K562 (cell line): ENCODE data around the gene C10orf105. TPM values are rescaled to one million over a fixed set of nuclear protein-coding genes. Genes with fewer than 3 reads are reported as not detected.

Experiments
- NEUROD1 ChIP-seq: fragments of 150-350 bp; IDR thresholded peaks from 2 replicates; pipeline ENCODE4 v1.6.1; 2014; ENCODE audit warnings: borderline replicate concordance, low read length, low read depth; ENCODE audit not compliant: partially characterized antibody
- POLR2G ChIP-seq: fragments of 200-400 bp; formaldehyde crosslinking; IDR thresholded peaks from 2 replicates; pipeline ENCODE4 v1.6.1; 2017; ENCODE audit warnings: low read depth, mild to moderate bottlenecking, antibody characterized with exemption, low read length, moderate library complexity
- RBM25 ChIP-seq: fragments of 200-400 bp; formaldehyde crosslinking; IDR thresholded peaks from 2 replicates; pipeline ENCODE4 v1.6.1; 2018; ENCODE audit warnings: low read length, low read depth, moderate library complexity; ENCODE audit not compliant: severe bottlenecking
- RFX5 ChIP-seq: IDR thresholded peaks from 2 replicates; pipeline ENCODE4 v1.6.1; 2011; ENCODE audit warnings: low read depth, mild to moderate bottlenecking, improper control_type of control experiment, low read length
- TCF7 ChIP-seq: sonication (generic); IDR thresholded peaks from 2 replicates; pipeline ENCODE4 v1.6.1; 2016; ENCODE audit warnings: antibody characterized with exemption, borderline replicate concordance
- ZFPM2 ChIP-seq: fragments of 250-450 bp; sonication (Bioruptor Pico); IDR thresholded peaks from 2 replicates; pipeline ENCODE4 v1.5.1; 2022; ENCODE audit warnings: mild to moderate bottlenecking
- ZNF197 ChIP-seq: fragments of 200-800 bp; sonication (Bioruptor generic); IDR thresholded peaks from 2 replicates; pipeline ENCODE4 v1.6.1; 2016; ENCODE audit warnings: low read depth, missing genetic modification characterization, missing compliant biosample characterization
- ZNF444 ChIP-seq: fragments of 250-450 bp; sonication (Bioruptor Pico); IDR thresholded peaks from 2 replicates; pipeline ENCODE4 v1.4.0; 2020; ENCODE audit warnings: mild to moderate bottlenecking, moderate library complexity
- ZNF785 ChIP-seq: fragments of 250-450 bp; sonication (Bioruptor Pico); IDR thresholded peaks from 2 replicates; pipeline ENCODE4 v1.4.0; 2020; ENCODE audit warnings: mild to moderate bottlenecking
- polyA plus RNA-seq, 8 experiments: library from polyadenylated mRNA; depleted of rRNA in 4 of 8; stranded (reverse) in 5 of 8; unstranded in 3 of 8; fragments of >200 nt; fragmentation: Nextera tagmentation in 2 of 8; fragmentation: Illumina TruSeq in 1 of 8; extraction: Ambion mirVana in 2 of 8; extraction: Trizol in 1 of 8; gene quantifications; 2 replicates each; pipeline versions ENCODE4 v1.2.1 to v1.2.3, GENCODE V29; 2011 to 2014; ENCODE audit warnings: inconsistent platforms in 1 of 8, missing spikeins in 1 of 8
- total RNA-seq, 7 experiments: library from RNA; depleted of rRNA in 6 of 7; stranded (reverse); fragments of >200 nt in 6 of 7; fragmentation: Illumina TruSeq in 2 of 7; extraction: Trizol in 2 of 7; gene quantifications; 2 replicates each; pipeline versions ENCODE4 v1.2.1 to v1.2.3, GENCODE V29; 2011 to 2021; ENCODE audit warnings: low replicate concordance in 1 of 7
- TF ChIP-seq, protein P1 (sequence below): sonication (generic); formaldehyde crosslinking; IDR thresholded peaks from 2 replicates; pipeline ENCODE4 v1.8.1; 2023; ENCODE audit warnings: missing genetic modification reagents, mild to moderate bottlenecking, borderline replicate concordance
- TF ChIP-seq, protein P2 (sequence below): fragments of 450-650 bp; IDR thresholded peaks from 2 replicates; pipeline ENCODE4 v1.6.1; 2016; ENCODE audit warnings: missing biosample characterization, missing genetic modification characterization
- TF ChIP-seq, protein P3 (sequence below): fragments of 450-650 bp; IDR thresholded peaks from 2 replicates; pipeline ENCODE4 v1.7.1; 2018; ENCODE audit warnings: mild to moderate bottlenecking, low read depth; ENCODE audit not compliant: partially characterized antibody

The C10orf105 gene
- total and polyA plus RNA-seq, 9 of the 15 experiments (the other 6 are each of a cell fraction or from before 2014, with no cell fraction given): 0.03 to 0.25 (median 0.04) TPM; not detected in 3

DNA sequence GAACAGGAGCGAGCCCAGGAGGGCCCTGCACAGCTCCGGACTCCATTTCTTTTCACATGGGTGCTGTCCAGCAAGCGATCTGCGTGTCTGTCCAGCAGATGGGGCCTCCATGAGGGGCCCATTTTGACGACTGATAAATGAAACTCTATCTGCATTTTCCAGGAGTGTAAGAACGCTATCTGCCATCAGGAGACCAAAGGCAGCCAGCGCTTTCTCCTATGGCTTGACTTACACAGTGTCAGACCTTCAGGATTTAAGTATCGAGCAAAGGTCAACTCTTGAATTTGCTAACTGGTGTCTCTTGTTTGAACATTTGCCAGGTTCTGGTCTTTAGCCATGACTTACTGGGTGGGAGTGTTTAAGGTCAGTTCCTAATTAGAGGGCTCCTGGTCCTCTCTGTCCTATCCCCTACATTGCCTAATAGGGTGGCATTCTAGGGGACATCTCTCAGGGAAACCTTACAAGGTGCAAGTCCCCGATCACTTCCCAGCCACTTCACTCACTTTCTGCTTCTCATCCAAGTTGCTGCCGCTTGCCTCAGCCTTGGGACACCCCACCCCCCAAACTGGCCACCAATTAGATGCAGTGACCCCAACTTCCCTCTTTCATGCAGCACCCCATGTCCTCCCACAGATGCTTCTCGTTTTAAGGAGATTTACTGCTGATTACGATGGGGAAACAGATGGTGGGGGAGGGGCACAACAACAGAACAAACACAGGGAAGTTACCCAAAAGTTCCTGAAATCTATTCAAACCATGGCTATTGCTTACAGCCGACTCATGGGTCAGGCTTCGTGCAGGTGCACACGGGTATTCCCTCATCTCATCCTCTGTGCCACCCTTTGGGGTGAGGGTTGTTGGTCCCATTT, 33.7 kb upstream of the C10orf105 start (continued):
- TF ChIP-seq RFX5 (no peak), POLR2G (no peak), ZNF197 (CRISPR knock-in tag) (peak; percentile 97), NEUROD1 (peak; percentile 63), RBM25 (peak; percentile 71), TCF7 (peak; percentile 58; the same call in 1 of the 2 replicates), ZNF444 (peak; percentile 74; the same call in 1 of the 2 replicates), ZFPM2 (peak; percentile 52; the same call in 1 of the 2 replicates), ZNF785 (CRISPR knock-in tag) (no peak; the same call in 1 of the 2 replicates)
- TF ChIP-seq, protein P1, sequence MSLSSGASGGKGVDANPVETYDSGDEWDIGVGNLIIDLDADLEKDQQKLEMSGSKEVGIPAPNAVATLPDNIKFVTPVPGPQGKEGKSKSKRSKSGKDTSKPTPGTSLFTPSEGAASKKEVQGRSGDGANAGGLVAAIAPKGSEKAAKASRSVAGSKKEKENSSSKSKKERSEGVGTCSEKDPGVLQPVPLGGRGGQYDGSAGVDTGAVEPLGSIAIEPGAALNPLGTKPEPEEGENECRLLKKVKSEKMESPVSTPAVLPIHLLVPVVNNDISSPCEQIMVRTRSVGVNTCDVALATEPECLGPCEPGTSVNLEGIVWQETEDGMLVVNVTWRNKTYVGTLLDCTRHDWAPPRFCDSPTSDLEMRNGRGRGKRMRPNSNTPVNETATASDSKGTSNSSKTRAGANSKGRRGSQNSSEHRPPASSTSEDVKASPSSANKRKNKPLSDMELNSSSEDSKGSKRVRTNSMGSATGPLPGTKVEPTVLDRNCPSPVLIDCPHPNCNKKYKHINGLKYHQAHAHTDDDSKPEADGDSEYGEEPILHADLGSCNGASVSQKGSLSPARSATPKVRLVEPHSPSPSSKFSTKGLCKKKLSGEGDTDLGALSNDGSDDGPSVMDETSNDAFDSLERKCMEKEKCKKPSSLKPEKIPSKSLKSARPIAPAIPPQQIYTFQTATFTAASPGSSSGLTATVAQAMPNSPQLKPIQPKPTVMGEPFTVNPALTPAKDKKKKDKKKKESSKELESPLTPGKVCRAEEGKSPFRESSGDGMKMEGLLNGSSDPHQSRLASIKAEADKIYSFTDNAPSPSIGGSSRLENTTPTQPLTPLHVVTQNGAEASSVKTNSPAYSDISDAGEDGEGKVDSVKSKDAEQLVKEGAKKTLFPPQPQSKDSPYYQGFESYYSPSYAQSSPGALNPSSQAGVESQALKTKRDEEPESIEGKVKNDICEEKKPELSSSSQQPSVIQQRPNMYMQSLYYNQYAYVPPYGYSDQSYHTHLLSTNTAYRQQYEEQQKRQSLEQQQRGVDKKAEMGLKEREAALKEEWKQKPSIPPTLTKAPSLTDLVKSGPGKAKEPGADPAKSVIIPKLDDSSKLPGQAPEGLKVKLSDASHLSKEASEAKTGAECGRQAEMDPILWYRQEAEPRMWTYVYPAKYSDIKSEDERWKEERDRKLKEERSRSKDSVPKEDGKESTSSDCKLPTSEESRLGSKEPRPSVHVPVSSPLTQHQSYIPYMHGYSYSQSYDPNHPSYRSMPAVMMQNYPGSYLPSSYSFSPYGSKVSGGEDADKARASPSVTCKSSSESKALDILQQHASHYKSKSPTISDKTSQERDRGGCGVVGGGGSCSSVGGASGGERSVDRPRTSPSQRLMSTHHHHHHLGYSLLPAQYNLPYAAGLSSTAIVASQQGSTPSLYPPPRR (CRISPR knock-in tag): no peak
- TF ChIP-seq, protein P2, sequence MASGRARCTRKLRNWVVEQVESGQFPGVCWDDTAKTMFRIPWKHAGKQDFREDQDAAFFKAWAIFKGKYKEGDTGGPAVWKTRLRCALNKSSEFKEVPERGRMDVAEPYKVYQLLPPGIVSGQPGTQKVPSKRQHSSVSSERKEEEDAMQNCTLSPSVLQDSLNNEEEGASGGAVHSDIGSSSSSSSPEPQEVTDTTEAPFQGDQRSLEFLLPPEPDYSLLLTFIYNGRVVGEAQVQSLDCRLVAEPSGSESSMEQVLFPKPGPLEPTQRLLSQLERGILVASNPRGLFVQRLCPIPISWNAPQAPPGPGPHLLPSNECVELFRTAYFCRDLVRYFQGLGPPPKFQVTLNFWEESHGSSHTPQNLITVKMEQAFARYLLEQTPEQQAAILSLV (tag): 0 out of 2 replicates have a peak, but pooled peaks have one; percentile 71
- TF ChIP-seq, protein P3, sequence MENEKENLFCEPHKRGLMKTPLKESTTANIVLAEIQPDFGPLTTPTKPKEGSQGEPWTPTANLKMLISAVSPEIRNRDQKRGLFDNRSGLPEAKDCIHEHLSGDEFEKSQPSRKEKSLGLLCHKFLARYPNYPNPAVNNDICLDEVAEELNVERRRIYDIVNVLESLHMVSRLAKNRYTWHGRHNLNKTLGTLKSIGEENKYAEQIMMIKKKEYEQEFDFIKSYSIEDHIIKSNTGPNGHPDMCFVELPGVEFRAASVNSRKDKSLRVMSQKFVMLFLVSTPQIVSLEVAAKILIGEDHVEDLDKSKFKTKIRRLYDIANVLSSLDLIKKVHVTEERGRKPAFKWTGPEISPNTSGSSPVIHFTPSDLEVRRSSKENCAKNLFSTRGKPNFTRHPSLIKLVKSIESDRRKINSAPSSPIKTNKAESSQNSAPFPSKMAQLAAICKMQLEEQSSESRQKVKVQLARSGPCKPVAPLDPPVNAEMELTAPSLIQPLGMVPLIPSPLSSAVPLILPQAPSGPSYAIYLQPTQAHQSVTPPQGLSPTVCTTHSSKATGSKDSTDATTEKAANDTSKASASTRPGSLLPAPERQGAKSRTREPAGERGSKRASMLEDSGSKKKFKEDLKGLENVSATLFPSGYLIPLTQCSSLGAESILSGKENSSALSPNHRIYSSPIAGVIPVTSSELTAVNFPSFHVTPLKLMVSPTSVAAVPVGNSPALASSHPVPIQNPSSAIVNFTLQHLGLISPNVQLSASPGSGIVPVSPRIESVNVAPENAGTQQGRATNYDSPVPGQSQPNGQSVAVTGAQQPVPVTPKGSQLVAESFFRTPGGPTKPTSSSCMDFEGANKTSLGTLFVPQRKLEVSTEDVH: peak; percentile 44
